ENCODE results near the gene CABP7. TPM values are rescaled to one million over a fixed set of nuclear protein-coding genes. Genes with fewer than 3 reads are reported as not detected.

Gene CABP7
- total and polyA plus RNA-seq, 9 donors, result 0.04 to 0.23 (median 0.07) TPM; not detected in 6

- no peaks in the 10 kb centered on the region for H3K36me3 ChIP-seq
Measured at GRCh38 chr22:29744902-29745301, 25.1 kb downstream of the CABP7 start.

GRCh38 chr22:29747832-29748231 lies 28.0 kb downstream of the CABP7 start:
- Histone ChIP-seq H3K27me3 (no peaks in the 10 kb centered on the region), H3K4me1 (ENCODE audit: insufficient read depth) (no peaks in the 10 kb centered on the region), H3K4me3 (no peak overlapping the region), H3K36me3 (no peaks in the 10 kb centered on the region), H3K9me3 (no peaks in the 10 kb centered on the region), H3K27ac (no peak overlapping the region)
- intact Hi-C loops (cut with DNase I), result no loop called here
- DNase-seq, result no peak
- WGBS, 3 donors, result 92 to 93% (median 92%) methylated on average over 7 of the region's 7 CpGs
- TF ChIP-seq CTCF (IDR thresholded peaks at IDR 0.05) (no peak), POLR2A (IDR thresholded peaks at IDR 0.05) (no peak), EP300 (IDR thresholded peaks at IDR 0.05) (no peak)

More at GRCh38 chr22:29744902-29745301, 25.1 kb downstream of the CABP7 start:
- intact Hi-C loops (cut with DNase I), result no loop called here
- Histone ChIP-seq H3K27ac (no peak overlapping the region), H3K9me3 (no peaks in the 10 kb centered on the region), H3K4me3 (no peak overlapping the region), H3K4me1 (ENCODE audit: insufficient read depth) (no peaks in the 10 kb centered on the region), H3K27me3 (no peaks in the 10 kb centered on the region)
- no peak for DNase-seq
- TF ChIP-seq EP300 (IDR thresholded peaks at IDR 0.05) (no peak), POLR2A (IDR thresholded peaks at IDR 0.05) (no peak), CTCF (IDR thresholded peaks at IDR 0.05) (no peak)
- 66 to 77% (median 71%) methylated on average over 7 to 8 of the region's 8 CpGs for WGBS, 3 donors

GRCh38 chr22:29748248-29748893 lies 28.6 kb downstream of the CABP7 start:
- intact Hi-C loops (cut with DNase I), result no loop called here

GRCh38 chr22:29750029-29750428 lies 30.2 kb downstream of the CABP7 start:
- no peak overlapping the region for H3K4me3 ChIP-seq
- TF ChIP-seq EP300 (IDR thresholded peaks at IDR 0.05) (no peak), POLR2A (IDR thresholded peaks at IDR 0.05) (no peak), CTCF (IDR thresholded peaks at IDR 0.05) (no peak)
- H3K36me3 ChIP-seq, result no peaks in the 10 kb centered on the region
- H3K4me1 ChIP-seq (ENCODE audit: insufficient read depth), result no peaks in the 10 kb centered on the region
- intact Hi-C loops (cut with DNase I), result loop anchor here in 1 of 4 donors (10.0 kb wide), 1 partner anchor 235 kb away; no protein-coding TSS in a partner anchor
- 66 to 81% (median 77%) methylated on average over 3 of the region's 3 CpGs for WGBS, 3 donors
- H3K27ac ChIP-seq, result no peak overlapping the region
- no peaks in the 10 kb centered on the region for H3K9me3 ChIP-seq
- H3K27me3 ChIP-seq, result no peaks in the 10 kb centered on the region
- DNase-seq, result no peak

More at GRCh38 chr22:29748248-29748893, 28.6 kb downstream of the CABP7 start:
- Histone ChIP-seq H3K27ac (no peak overlapping the region), H3K9me3 (no peaks in the 10 kb centered on the region), H3K27me3 (no peaks in the 10 kb centered on the region), H3K36me3 (no peaks in the 10 kb centered on the region), H3K4me1 (ENCODE audit: insufficient read depth) (no peaks in the 10 kb centered on the region), H3K4me3 (no peak overlapping the region)
- TF ChIP-seq POLR2A (IDR thresholded peaks at IDR 0.05) (no peak), CTCF (IDR thresholded peaks at IDR 0.05) (no peak)
- WGBS, 3 donors, result 82 to 86% (median 86%) methylated on average over 9 of the region's 9 CpGs
- no peak for DNase-seq
